ENCODE results near the gene ITFG1. TPM values are rescaled to one million over a fixed set of nuclear protein-coding genes. Genes with fewer than 3 reads are reported as not detected.

ITFG1 gene
- total RNA-seq, 6 experiments from 2014 or later = 29.9 to 43.8 (median 39.2) TPM

- Histone ChIP-seq H3K27ac (no peak overlapping the region), H3K9me3 (no peaks in the 10 kb centered on the region), H3K27me3 (no peaks in the 10 kb centered on the region), H3K4me1 (peaks cover 0 to 11% (median 0%) of the 10 kb centered on the region in 4 donors), H3K4me3 (no peak overlapping the region), H3K36me3 (peaks cover 4 to 28% (median 5%) of the 10 kb centered on the region in 4 donors)
- TF ChIP-seq POLR2A (IDR thresholded peaks at IDR 0.05) = no peak
- no peak for TF ChIP-seq CTCF (IDR thresholded peaks at IDR 0.05)
- 100% methylated on average over 1 of the region's 1 CpG for WGBS (ENCODE audit: insufficient coverage, low coverage, low lambda C conversion rate, missing lambda C conversion rate)
- intact Hi-C loops (cut with DNase I) = no loop called here
- ATAC-seq (no peak), DNase-seq (no peak)
Observed at GRCh38 chr16:47503936-47504335, 43.1 kb upstream of the ITFG1 start.

DNA sequence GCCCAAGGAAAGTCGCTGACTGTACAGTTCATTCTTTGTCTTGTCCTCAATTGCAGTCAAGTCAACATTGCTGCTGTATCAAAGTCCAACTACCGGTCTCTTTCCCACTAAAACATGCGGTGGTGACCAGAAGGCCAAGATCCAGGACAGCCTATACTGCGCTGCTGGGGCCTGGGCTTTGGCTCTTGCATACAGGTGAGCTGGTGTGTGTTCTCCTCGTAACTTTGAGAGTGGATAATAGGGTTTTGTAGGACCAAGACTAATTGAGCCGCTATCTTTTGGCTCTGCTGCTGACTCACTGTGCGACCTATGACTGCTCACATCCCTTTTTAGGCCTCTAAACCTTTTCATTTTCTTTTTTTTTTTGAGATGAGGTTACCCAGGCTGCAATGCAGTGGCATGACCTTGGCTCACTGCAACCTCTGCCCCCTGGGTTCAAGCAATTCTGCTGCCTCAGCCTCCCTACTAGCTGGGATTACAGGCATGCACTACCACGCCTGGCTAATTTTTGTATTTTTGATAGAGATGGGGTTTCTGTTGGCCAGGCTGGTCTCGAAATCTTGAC lies 38.9 kb upstream of the ITFG1 start:
- no peak for TF ChIP-seq POLR2A (IDR thresholded peaks at IDR 0.05)
- ATAC-seq (peak; percentile 70 to 98 (median 88)), DNase-seq (peak in 2 of 3 donors; percentile 46 to 57)
- H3K27me3 ChIP-seq = no peaks in the 10 kb centered on the region
- H3K27ac ChIP-seq = no peak overlapping the region
- 66% methylated on average over 9 of the region's 9 CpGs for WGBS (ENCODE audit: insufficient coverage, low coverage, low lambda C conversion rate, missing lambda C conversion rate)
- peaks cover 0 to 11% (median 0%) of the 10 kb centered on the region in 4 donors for H3K4me1 ChIP-seq
- H3K9me3 ChIP-seq = no peaks in the 10 kb centered on the region
- H3K4me3 ChIP-seq = no peak overlapping the region
- intact Hi-C loops (cut with DNase I) = no loop called here
- H3K36me3 ChIP-seq = peaks cover 4 to 25% (median 5%) of the 10 kb centered on the region in 4 donors

DNA sequence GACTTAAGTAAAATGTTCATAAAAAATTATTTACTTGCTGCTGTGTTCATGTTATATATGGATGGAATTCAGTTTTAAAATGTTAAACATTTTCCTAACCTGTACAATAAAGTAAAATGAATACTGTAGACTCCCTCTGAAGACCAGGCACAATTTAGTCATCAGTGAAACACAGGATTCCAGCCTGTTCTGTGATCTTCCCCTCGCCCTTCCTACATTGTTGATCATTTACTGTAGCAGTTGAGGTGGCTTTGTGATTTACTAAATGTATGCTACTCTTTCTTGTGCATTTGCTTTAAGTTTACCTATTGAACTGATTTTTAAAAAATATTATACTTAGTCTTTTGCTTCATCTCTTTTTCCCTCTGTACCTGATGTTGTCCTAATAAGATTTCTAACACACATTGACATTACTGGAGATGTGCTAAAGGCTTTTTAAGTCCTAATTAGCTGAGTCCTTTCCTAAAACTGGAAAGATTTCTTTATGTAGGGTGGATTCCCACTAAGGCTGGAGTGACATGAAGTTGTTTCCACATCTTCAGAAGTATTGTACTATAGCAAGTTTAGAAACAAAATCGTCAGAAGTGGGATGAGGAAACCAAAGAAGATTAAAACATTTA lies 38.3 kb upstream of the ITFG1 start:
- peaks cover 4 to 23% (median 4%) of the 10 kb centered on the region in 4 donors for H3K36me3 ChIP-seq
- intact Hi-C loops (cut with DNase I) = no loop called here
- no peak for ATAC-seq
- TF ChIP-seq POLR2A (IDR thresholded peaks at IDR 0.05) (no peak), CTCF (IDR thresholded peaks at IDR 0.05) (no peak)
- DNase-seq = no peak
- no peak overlapping the region for H3K27ac ChIP-seq
- H3K27me3 ChIP-seq = no peaks in the 10 kb centered on the region
- no peak overlapping the region for H3K4me3 ChIP-seq
- peaks cover 0 to 11% (median 0%) of the 10 kb centered on the region in 4 donors for H3K4me1 ChIP-seq
- WGBS (ENCODE audit: insufficient coverage, low coverage, low lambda C conversion rate, missing lambda C conversion rate) = 60% methylated on average over 2 of the region's 2 CpGs
- H3K9me3 ChIP-seq = no peaks in the 10 kb centered on the region

DNA sequence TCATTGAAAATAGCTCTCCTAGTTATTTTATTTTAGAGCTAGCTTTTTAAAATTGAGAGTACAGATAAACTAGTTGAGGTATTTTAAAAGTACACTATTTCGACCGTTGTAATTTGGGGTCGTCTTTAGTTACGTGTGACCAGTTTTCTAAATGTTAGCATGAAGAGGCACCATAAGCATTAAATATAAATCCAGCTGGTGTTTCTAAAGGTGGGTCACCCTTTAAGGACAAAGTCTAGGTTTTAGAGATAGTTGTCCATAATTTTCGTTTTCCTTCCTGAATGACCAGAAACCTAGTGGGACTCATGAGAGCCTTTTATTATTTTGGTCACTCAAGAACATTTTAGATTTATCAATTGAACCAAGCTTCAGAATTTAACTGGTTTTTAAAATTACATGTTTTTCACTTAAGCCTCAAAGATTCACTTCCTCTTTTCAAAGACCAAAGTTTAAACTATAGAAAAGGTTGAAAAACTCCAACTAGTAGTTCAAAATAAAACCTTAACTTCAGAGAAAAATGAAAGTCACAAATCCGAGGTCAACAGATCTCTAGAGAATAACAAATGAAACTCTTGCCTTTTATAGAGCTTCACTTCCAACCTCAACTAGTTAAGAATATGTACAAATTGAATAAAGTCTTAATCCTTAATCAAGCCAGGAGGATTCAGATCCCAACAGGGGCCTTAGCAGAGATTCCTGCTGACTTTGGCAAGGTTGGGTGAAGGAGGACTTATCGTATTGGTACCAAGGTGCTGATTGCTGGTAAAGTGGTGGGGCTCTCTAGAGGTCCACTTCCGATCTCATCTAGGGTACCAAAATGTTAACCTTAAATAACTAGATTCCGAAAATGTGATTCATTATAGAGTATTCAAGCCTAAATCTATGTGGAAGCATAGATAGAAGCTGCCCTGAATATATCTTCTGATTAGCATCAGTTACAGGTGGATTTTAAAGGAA lies 32.8 kb upstream of the ITFG1 start:
- Histone ChIP-seq H3K27me3 (no peaks in the 10 kb centered on the region), H3K9me3 (peaks cover 0 to 19% (median 0%) of the 10 kb centered on the region in 4 donors), H3K4me1 (no peaks in the 10 kb centered on the region), H3K4me3 (no peak overlapping the region), H3K36me3 (no peaks in the 10 kb centered on the region), H3K27ac (peak overlapping the region in 1 of 3 donors; percentile 4)
- intact Hi-C loops (cut with DNase I) = no loop called here
- no peak for TF ChIP-seq POLR2A (IDR thresholded peaks at IDR 0.05)
- no peak for TF ChIP-seq CTCF (IDR thresholded peaks at IDR 0.05)
- 76% methylated on average over 9 of the region's 9 CpGs for WGBS (ENCODE audit: insufficient coverage, low coverage, low lambda C conversion rate, missing lambda C conversion rate)
- DNase-seq (no peak), ATAC-seq (peak in 1 of 4 donors; percentile 21)

Data from right lobe of liver (tissue), 6 donors.